Measurements from ENCODE around the gene GPR42.
"Not testable (repeated sequence)": the region's sequence is repeated elsewhere in the genome, so short reads cannot be mapped to it uniquely, and the experiment has no call there.

Gene GPR42

DNA sequence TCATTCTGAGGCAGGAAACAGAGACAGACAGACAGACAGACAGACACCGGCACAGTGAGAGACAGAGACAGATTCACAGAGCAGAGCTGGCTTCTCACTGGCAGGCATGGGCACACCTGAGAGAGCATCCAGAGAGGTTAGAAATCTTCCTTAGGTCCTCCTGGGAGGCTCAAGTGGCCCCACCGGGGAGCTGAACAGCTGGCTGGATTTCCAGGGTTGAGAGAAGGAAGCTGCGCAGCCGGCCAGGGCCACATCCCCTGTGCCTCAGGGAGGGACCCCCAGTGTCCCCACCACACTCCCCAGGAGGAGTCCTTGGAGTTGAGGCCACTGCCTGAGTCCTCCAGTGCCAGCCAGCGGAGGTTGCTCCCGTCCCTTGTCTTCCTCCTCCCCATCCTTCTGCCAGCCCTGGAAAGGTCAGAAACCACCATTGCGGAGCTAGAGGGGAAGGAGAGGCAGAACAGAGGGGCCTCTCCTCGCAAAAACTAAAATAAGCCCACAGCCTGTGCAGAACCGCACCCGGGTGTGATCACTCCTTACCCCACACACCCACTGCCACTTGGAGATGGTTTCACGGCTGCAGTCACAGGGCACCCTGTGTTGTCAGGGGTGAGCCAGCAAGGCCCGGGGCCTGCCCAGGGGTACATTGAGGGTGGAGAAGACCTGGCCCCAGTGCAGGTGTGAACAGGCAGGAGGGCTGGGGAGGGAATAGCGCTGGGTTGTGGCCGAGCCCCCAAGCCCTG is 8.4 kb upstream of the GPR42 start:
- DNase-seq (ENCODE audit: insufficient read length, low spot score) (no peak), FAIRE-seq (no peak)

DNA sequence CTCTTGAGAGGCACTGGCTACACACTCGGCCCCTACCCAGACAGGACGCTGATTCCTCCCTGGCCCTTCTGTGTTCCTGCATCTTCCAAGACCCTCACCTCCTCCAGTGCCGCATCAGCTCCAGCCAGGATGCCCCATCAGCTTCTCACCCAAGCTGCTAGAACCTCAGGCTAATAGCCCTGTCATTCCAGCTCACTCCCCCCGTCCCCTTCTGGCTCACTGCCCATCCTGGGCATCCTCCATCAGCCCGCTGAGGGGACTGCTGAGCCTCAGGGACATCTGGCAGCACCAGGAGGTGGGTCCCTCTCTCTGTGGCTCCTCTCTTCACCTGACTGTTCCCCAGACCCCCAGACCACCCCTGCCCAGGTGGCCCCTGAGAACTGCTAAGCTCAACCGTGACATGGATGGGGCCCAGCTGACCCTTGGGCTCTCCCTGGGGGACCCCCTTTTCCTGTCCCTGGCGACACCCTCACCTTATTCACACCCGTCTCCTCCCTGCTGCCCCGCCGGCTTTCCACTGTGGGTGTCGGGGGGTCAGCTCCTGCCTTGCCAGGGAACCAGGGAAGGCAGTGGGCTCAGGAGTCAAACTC is 7.8 kb upstream of the GPR42 start:
- DNase-seq (ENCODE audit: insufficient read length, low spot score) (no peak), FAIRE-seq (no peak)

DNA sequence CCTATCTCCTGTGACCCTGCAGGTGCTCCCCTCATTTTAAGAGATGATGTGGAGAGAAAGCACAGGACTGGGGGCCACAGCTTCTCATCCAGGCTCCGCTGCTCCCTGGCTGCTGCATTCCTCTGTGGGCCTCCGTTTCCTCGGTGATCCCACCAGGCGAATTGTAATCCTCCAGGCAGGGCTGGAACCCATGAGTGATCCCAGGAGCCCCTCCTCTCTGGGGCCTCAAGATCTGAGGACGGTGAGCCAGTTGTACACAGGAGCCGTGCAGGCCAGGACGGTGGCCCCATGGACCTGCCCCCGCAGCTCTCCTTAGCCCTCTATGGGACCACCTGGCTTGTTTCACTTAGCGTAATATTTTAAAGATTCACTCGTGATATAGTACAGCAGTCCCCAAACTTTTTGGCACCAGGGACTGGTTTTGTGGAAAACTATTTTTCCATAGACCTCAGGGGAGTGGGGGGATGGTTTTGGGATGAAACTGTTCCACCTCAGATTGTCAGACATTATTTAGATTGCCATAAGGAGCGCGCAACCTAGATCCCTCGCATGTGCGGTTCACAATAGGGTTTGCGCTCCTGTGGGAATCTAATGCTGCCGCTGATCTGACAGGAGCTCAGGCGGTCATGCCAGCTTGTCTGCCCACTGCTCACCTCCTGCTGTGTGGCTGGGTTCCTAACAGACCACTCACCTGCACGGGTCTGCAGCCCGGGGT is 7.0 kb upstream of the GPR42 start:
- FAIRE-seq, result no peak

GRCh38 chr19:35365303-35365702 is 5.6 kb upstream of the GPR42 start:
- DNase-seq (ENCODE audit: insufficient read length, low spot score) (no peak), FAIRE-seq (no peak)

More for the DNA sequence above, 7.0 kb upstream of the GPR42 start:
- no peak for DNase-seq (ENCODE audit: insufficient read length, low spot score)

DNA sequence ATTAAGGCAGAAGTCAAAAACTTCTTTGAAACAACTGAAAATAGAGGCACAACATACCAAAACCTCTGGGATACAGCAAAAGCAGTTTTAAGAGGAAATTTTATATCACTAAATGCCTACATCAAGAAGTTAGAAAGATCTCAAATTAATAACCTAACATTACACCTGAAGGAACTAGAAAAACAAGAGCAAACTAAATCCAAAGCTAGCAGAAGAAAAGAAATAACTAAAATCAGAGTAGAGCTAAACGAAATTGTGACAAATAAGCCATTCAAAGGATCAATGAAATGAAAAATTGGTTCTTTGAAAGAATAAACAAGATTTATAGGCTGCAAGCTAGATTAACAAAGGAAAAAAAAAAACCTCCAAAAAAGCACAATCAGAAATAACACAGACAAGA is 2.5 kb upstream of the GPR42 start:
- no peak for DNase-seq (ENCODE audit: insufficient read length, low spot score)
- FAIRE-seq, result no peak

GRCh38 chr19:35369522-35369921 is 1.3 kb upstream of the GPR42 start:
- DNase-seq (ENCODE audit: insufficient read length, low spot score) (no peak), FAIRE-seq (no peak)

DNA sequence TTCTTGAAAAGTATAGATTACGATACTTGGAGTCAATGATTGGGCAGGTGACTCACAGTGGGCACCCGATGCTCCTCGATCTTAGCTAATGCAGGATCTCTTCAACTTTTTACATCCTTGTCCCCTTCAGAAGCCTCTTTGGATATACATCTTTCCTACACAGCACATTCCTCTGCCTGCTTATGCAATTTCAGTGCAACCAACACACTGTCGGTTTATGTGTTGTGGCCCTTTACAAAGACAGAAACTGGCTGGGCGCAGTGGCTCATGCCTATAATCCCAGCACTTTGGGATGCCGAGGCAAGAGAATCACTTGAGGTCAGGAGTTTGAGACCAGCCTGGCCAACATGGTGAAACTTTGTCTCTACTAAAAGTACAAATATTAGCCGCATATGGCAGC is 2.6 kb downstream of the GPR42 start:
- DNase-seq (ENCODE audit: insufficient read length, low spot score), result no peak
- no peak for FAIRE-seq

DNA sequence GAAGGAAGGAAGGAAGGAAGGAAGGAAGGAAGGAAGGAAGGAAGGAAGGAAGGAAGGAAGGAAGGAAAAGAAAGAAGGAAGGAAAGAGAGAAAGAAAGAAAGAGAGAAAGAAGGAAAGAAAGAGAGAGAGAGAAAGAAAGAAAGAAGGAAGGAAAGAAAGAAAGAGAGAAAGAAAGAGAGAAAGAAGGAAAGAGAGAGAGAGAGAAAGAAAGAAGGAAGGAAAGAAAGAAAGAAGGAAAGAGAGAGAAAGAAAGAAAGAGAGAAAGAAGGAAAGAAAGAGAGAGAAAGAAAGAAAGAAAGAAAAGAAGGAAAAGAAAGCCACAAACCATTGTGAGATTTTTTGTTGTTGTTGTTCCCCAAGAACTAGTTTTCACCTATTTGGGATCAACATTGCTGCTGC is 3.2 kb downstream of the GPR42 start:
- not testable (repeated sequence) for DNase-seq (ENCODE audit: insufficient read length, low spot score); FAIRE-seq

DNA sequence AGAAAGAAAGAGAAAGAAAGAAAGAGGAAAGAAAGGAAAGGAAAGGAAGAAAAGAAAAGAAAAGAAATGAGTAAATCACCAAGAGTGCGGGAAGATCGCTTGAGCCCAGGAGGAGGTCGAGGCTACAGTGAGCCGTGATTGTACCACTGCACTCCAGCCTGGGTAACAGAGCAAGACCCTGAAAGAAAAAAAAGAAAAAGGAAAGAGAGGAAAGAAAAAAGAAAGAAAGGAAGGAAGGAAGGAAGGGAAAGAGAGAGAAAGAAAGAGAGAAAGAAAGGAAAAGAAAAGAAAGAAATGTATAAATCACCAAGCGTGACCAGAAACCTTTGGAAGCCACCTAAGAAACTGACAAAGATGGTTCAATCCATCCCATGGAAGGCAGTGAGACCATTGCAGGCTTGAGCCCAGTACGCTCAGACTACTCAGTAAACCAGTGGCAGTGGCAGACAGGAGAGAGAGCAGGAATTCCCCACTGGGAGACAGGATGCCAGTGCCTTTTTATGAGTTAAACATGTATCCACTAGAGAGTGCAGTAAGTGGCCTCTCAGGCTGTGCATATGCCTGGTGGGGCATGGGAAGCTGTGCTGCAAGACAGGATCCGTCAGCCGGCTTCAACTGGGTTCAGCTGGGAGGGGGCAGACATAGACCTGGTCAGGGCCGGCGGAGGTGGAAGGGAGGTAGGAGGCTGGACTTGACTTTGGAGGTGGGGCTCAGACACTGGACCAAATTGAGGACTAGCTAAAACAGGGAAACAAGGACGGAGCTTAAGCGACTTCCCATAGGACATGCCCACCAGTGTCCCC is 4.8 kb downstream of the GPR42 start:
- no peak for DNase-seq (ENCODE audit: insufficient read length, low spot score)
- no peak for FAIRE-seq

DNA sequence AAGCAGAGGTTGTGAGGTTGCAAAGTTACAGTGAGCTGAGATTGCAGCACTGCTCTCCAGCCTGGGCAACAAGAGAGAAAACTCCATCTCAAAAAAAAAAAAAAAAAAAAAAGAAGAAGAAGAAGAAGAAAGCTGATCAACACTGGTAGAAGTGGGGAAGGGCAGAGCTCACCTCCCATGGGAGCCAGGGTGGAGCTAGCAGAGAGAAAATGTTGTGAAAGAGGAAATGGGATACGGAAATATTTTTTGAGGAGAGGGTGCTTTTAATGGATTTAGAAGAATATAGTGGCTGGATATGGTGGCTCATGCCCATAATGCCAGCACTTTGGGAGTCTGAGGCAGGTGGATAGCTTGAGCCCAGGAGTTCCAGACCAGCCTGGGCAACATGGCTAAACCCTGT is 6.8 kb downstream of the GPR42 start:
- no peak for FAIRE-seq
- DNase-seq (ENCODE audit: insufficient read length, low spot score), result no peak

- no peak for FAIRE-seq
- DNase-seq (ENCODE audit: insufficient read length, low spot score), result no peak
Measured at GRCh38 chr19:35378356-35378755, 7.5 kb downstream of the GPR42 start.

- not testable (repeated sequence) for DNase-seq (ENCODE audit: insufficient read length, low spot score); FAIRE-seq
Measured at GRCh38 chr19:35379545-35379944, 8.7 kb downstream of the GPR42 start.

- no peak for DNase-seq (ENCODE audit: insufficient read length, low spot score)
- no peak for FAIRE-seq
Measured at GRCh38 chr19:35379992-35380391, 9.1 kb downstream of the GPR42 start.

GRCh38 chr19:35380450-35381124 is 9.7 kb downstream of the GPR42 start:
- no peak for FAIRE-seq
- DNase-seq (ENCODE audit: insufficient read length, low spot score), result no peak

DNA sequence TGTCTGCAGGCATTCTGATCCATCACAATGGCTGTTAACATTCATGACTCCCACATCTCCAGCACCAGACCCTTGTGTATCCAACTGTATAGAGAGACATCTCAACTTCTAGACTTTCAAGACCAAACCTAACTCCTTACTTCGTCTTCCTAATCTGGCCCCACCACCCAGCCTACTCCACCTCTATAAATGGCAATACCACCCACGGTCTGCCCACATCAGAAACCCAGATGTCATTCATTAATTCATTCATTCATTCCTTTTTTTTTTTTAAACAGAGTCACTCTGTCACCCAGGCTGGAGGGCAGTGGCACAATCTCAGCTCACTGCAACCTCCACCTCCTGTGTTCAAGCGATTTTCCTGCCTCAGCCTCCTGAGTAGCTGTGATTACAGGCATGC is 10.4 kb downstream of the GPR42 start:
- no peak for FAIRE-seq
- DNase-seq (ENCODE audit: insufficient read length, low spot score), result no peak

GRCh38 chr19:35381926-35382325 is 11.1 kb downstream of the GPR42 start:
- DNase-seq (ENCODE audit: insufficient read length, low spot score) (no peak), FAIRE-seq (no peak)

- FAIRE-seq (no peak), DNase-seq (ENCODE audit: insufficient read length, low spot score) (no peak)
Measured at GRCh38 chr19:35383536-35383935, 12.7 kb downstream of the GPR42 start.

DNA sequence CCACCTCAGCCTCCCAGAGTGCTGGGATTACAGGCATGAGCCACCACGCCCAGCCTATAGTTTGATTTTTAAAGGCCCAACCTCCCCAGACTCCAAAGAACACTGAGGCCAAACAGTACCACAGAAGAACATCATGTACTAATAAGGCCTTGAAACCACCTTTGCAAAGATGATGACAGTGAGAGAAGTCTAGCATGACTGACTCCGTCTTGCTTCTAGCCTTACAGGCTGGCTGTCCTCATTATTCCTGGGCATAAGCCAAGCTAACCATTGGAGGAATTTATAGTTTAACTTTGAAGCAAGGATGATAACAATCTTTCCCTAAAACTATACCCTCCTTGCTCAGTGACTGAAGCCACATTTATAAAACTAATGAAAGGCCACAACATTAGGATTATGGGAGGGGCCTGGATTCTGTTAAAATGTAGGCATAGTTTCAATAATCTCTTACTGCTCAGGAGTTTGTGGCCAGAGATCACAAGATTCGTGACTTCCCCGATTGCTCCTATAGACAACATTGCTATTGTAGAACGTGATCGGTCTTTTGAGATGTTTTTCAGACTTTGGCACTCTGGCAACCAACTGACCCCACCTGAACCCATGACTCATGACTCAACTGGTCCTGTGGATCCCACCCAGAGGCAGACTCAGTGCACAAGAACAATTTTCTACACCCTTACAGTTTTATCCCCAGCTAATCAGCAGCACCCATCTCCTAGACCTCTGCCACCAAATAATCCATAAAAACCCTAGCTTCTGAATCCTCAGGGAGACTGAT is 17.6 kb downstream of the GPR42 start:
- DNase-seq (ENCODE audit: insufficient read length, low spot score), result no peak
- FAIRE-seq, result no peak

DNA sequence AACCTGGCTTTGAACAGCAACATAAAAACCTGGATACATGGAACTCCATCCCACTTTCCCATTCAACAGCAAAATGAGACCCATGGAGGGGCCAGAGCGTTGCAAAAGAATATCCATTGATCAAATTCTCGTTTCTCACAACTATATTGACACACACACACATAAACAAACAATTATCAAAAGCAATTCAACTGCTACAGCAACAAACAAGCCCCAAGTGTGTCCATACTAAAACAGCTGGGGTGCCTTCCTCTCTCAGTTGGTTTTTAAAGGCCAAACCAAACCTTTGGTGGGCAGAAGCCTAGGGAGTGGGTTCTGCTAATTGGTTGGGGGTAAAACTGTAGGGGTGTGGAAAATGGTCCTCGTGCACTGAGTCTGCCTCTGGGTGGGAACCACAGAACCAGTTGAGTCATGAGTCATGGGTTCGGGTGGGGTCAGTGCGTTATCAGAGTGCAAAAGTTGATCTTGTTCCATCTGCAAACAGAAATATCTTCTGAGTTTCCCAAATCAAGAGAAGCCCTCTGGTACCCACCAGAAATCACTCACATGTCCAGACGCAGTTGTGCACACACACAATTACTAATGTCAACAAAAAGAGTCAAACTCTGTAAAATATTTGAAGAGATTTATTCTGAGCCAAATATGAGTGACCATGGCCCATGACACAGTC is 18.5 kb downstream of the GPR42 start:
- DNase-seq (ENCODE audit: insufficient read length, low spot score) (no peak), FAIRE-seq (no peak)
